CD4-positive, alpha-beta T cell treated with Interleukin-4 for 1 hour (primary cell): ENCODE measurements around the gene FBXO24.
"Not testable (repeated sequence)": the region's sequence is repeated elsewhere in the genome, so short reads cannot be mapped to it uniquely, and the experiment has no call there.

Source experiments
- DNase-seq, 2 donors: peaks; one replicate each; pipeline ENCODE4 v3.0.0-alpha.2; 2020 to 2022

Gene FBXO24

DNA sequence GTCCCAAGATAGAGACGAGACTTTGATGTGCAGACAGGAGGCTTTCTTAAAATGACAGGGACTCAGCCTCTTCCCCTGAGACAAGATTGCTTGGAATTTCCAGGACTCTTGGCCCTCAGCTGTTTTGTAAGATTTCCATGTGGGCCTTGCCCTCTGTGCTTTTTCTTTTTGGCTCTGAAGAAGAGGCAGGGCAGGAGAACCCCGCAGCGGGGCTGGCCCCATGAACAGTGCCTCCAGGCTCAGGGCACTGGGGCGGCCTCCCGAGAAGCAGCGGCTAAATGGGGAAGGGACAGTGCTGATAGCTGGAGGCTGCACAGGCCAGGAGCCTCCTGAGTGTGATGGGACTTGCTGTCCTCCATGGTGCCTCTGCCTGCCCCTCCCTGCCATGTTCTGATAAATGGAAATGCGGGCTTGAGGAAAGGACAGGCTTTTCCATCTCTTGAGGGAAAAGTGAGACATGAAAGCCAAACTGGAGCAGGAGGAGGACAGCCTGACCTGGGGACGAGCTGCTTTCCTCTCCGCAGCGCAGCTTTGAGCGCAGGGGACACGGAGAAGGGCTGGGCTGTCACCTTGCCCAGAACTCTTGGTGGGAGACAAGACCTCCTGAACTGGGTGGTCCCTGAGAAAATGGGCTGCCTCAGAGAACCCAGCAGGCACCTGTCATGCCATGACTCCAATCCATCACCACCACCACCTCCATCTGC is 24.5 kb upstream of the FBXO24 start:
- DNase-seq: no peak

DNA sequence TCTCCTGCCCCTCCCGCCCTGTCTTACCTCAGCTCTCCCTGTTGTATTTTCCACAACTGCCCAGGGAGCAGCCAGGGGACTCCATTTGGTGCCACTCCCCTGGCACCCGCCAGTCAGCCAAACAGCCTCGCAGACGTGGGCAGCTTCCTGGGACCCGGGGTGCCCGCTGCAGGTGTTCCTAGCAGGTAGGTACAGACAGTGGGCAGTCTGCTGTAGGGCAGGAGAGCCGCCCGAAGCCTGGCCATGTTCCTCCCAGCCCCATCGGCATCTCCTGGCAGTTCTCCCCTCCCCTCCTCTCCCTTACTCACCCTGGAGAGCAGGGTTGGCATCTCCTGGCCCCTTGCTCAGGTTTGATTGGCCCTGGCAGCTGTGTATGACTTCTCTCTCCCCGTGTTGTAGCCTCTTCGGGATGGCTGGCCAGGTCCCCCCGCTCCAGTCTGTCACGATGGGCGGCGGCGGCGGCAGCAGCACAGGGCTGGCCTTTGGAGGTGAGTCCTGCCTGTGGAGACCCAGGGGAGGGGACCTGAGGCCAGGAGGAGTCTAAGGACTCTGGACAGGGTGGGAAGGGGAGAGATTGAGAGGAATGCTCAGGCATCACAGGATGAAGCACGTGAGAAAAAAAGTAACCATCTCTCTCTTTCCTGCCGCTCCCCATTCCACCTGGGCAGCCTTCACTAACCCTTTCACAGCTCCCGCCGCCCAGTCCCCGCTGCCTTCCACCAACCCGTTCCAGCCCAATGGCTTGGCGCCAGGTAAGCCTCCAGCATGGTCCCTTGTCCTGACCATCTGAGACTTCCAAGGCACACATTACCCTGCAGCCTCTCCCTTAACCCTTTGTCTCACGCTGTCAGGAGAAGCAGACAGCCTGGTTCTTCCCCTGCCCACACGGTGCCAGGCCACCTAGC is 23.7 kb upstream of the FBXO24 start:
- DNase-seq: no peak

DNA sequence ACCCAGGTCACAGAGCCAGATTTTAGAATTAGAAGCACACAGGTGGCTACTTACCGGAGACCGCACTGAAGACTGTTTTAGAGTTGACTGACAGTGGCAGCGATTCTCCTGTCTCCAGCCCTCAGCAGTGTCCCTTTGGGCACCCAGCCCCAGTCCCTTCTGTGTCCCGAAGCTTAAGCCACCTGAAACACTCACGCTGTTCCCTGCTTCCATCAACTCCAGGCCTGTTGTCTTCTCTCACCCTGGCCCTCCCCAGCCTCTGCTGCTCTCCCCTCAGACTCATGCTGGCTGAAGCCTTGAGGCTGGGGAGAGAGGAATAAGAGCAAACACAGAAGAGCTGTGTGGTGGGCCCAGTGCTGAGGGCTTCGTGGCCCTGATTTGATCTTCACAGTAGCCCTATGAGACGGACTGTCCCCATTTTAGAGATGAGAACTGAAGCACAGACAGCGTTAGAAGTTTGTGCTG is 23.0 kb upstream of the FBXO24 start:
- no peak for DNase-seq

DNA sequence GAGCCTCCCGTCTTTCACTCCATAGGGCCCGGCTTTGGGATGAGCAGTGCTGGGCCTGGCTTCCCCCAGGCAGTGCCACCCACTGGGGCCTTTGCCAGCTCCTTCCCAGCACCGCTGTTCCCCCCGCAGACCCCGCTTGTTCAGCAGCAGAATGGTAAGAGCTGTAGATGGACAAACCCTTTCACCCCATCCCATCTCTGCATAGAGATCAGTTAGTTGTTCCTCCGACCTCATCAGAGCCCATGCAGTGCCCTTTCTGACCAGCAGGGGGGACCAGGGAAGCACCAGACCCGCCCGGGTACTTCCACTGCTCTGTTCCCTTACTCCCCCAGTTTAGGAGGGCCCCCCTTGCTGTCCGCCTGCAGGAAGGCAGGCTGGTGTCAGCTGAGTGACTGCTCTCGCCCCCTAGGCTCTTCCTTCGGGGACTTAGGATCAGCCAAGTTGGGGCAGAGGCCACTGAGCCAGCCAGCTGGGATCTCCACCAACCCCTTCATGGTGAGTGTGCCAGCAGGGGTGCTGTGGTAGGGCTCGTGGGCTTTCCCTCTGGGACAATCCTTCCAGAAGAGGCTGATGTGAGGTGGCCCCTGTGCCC is 22.2 kb upstream of the FBXO24 start:
- peak; percentile 80 to 86 for DNase-seq

DNA sequence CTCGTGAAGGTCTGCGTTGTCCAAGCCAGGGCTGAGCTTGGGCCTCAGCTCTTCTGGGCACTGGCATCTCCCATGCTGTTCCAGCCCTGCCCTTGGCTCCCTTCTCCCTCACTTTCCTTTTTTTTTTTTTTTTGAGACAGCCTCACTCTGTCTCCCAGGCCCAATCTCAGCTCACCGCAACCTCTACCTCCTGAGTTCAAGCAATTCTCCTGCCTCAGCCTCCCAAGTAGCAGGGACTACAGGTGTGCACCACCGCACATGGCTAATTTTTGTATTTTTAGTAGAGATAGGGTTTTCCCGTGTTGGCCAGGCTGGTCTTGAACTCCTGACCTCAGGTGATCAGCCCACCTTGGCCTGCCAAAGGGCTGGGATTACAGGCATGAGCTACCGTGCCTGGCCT is 21.7 kb upstream of the FBXO24 start:
- DNase-seq: not testable (repeated sequence)

DNA sequence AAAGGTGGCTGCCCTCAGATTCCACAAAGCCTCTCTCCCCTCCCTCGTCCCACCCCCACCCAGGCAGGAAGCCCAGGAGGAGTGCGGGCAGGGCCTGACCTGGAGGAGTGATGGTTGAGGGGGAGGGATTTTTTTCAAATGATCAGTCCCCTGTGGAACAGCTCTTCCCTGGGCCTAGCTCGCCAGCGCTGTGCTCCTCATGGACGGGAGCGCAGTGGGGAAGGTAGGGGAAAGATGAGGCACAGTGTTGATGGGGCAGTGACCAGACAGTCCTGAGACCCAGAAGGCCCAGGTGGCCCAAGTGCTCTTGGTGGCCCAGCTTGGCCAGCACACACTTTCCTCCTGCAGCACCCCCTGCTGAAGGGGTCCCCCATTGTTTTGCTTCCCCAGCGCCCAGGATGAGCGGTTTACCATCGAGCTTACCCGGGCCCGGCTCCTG is 21.0 kb upstream of the FBXO24 start:
- no peak for DNase-seq

DNA sequence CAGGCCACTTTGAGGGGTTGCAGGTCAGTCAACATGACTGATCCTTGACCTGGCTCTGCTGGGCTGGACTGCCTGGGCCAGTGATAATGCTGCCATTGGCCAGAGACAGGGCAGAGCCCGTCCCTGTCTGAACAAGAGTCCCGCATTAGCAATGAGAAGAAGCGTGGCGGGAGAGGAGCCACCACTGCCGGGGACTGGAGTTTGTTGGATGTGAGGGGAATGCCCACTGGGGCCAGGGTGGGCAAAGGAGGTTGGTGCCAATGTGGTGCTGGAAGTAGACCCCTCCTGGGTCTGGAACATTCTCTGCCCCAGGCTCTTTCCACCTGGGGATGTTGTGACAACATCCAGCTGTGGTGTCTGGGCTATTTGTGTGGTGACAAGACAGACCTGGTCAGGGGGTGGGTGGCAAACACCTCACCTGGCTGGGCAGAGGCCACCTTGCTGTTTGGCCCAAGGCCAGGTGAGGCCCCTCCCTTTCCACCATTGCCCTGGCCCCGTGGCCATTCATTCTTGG is 20.1 kb upstream of the FBXO24 start:
- DNase-seq: no peak

DNA sequence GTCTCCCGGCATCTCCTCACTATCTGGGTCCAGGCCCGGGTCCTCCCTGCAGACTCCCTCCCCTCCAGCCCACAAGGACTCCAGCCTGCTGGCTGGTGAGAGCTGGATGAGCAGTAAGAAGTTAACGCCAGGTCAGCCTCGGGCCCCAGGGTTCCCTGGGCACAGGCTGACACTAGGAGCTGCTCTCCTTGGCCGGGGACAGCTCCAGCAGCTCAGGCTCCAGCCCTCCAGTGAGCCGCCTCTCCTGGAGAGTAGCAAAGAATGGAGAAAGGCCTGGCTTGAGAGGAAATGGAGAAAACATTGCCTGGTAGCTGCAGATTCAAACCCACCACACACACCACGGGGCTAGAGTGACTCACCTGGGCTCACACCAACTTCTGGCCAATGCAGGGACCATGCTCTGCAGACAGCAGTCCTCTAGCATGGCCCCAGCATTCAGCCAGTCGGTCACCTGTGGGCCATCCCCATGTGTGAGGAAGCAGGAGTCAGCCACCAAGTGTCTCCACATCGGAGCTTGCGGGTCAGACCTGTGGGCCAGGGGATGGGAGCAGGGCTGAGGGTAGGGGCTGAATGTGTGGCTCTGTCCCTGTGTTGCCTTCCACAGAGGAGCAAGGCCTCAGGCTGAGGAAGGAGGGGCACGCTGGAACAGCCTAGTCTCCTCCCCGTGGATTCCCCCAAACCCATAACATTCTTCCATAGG is 18.9 kb upstream of the FBXO24 start:
- no peak for DNase-seq

DNA sequence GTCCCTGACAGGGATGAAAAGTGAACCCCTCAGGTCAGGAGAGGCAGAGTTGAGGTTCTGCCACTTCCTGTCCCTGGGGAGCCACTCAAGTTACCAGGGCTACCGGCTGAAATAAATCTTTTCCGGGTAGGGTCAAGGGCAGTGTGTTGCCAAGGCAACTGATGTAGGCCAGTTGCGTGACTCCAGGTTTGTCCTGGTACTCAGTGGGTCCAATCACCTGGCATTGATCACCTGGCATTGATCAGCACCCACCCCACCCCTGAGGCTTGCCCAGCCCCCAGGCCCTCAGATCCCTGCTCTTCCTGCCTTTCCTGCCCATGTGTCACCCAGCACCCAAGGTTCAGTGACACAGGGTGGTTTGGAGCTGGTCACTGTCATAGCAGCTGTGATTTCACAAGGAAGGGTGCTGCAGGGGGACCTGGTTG is 18.4 kb upstream of the FBXO24 start:
- DNase-seq: no peak

DNA sequence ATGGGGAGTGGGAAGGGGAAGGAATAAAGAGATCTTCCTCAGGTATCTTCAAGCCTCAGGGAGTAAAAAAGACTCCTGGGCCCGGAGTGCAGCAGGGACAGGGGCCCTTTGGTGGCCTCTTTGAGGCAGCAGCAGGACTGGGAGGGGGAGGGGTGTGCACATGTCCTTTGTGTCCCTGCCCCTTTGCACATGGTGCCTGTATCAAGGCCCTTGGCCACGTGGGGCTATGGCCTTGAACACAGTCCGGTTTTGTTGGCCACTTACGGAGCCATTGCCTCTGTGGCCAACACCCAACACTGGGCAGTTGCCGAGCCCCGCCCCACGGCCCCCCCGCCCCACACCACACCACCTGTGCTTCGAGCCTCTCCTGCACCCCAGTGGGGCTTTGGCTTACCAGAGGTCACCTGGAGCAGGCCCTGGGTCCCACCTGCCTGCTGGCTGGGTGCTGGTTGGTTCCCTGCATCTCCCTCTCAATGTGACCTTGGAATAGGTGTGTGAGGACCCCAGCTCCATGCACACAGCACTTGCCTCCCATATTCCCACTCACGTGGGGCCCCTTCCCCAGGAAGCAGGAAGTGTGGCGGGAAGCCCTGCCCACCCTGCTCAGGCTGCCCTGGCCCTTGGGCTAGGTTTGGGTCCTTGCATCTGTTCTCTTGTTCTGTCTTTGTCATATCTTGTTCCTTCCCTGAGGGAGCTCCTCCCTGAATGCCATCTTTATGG is 17.8 kb upstream of the FBXO24 start:
- no peak for DNase-seq

DNA sequence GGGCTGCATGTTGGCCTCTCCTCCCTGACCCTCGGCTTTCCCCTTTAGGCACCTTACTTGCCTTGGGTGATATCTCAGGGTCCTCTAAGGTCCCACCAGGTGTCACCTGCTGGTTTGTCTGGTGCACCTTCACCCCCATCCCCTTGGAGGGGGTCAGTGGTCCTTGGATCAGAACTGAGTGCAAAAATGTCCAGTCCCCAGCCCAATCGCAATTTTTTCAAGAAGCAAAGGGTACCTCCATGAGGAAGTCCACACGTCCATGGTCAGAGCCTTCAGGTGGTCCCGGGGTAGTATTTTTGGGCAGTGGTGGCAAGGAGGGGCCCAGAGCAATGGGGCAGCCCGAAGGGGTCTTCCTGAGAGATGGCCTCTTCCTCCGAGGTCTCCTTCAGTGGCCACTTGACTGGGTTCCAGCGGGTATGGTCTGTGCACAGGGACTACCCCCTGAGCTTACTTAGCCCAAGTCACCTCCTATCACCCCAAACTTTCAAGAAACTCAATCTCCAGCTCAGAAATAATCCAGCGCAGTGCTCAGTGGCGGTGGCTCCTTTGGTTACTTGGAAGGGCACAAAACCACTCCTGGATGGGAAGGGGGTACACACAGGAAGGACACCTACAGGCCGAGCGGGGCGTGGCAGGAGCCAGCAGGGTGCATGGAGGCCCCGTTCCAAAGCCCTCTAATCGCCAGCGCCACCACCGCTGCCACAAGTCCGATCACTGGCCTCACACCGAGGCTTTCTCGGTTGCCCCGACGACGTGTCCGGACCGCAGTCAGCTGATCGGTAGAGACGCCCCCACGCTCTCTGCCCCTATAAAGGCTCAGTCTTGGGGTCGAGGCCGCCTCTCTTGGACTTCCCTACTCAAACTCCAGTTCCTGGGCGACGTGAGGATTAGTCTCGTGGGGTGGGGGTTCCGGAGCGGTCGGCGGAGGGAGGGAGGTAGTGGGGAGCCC is 17.0 kb upstream of the FBXO24 start:
- peak; percentile 49 to 61 for DNase-seq

DNA sequence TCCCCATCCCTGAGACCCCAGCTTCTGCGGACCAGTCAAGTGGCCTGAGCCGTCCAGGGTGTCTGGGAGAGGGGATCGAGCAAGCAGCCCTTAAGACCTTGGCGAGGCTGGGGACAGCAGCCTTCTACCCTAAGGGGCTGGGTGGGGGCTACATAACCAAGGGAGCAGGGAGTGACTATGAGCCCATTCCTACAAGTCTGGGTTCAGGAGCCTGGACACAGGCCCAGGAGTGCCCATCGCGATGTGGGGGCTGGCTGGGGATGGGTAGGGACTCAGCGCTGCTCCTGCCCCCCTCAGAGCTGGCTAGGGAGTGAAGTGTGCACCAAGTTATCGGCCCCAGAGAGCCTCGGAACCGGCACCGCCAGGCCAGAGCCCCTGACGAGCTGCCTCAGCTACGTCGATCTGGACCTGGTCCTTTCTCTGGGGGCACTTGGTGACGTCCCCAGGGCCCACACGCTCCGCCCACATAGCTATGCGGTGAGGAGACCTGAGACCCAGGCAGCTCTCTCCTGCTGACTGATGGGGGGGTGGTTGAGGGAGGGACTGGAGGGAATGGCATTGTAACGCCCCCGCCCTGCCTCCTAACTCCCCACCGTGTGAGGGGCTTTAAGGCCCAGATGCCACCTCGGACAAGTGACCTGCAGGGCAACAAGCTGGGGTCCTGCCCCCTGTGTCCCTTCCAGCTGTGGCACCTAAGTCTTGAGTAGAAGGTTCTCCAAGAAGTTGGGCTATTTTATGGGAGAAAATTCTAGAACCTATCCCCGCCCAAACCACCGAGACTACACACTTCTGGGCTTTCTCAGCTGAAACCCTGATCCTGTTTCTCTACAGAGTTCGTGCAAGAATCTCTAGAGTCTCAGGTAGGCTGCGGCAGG is 14.9 kb upstream of the FBXO24 start:
- DNase-seq: no peak

DNA sequence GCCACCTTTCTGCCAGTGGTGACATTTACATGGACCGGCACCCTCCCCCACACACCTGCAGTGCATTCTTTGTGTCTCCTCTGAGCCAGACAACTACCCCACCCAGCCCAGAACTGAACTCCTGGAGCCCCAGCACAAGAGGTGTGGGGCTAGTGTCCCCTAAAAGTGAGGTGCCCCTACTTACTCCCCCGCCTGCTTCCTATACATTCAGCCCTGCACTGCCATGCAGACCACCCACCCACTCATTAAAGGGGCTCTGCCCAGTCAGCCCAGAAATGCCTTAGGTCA is 14.4 kb upstream of the FBXO24 start:
- no peak for DNase-seq

DNA sequence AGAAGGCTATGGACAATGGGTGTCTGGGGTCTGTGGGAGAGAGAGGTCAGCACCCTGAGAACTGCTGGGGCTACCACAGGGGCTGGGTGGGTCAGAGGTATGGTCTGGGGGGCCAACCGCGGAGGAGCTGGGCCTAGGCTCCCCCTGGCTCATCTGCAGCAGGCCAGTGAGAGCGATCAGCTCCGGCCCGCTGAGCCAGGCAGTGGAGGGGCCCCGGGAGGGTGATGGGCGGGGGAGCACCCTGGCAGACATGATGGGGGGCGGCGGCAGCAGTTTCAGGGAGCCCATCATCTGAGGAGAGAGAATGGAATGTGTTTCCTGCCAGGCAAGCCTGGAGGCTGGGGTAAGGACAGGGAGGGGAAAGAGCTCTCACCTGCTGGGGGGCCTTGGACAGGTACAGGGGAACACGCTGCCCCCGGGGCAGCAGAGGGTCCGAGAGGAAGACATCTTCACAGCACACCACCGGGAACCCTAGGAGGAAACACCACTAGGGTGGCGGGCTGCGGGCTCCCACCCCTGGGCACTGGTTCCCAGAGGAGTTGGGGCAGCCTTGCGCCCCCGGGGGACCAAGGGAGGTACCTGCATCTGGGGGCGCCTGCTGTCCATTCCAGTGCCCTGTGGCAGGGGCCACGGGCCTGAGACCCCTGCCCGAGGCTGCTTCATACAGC is 13.7 kb upstream of the FBXO24 start:
- no peak for DNase-seq

DNA sequence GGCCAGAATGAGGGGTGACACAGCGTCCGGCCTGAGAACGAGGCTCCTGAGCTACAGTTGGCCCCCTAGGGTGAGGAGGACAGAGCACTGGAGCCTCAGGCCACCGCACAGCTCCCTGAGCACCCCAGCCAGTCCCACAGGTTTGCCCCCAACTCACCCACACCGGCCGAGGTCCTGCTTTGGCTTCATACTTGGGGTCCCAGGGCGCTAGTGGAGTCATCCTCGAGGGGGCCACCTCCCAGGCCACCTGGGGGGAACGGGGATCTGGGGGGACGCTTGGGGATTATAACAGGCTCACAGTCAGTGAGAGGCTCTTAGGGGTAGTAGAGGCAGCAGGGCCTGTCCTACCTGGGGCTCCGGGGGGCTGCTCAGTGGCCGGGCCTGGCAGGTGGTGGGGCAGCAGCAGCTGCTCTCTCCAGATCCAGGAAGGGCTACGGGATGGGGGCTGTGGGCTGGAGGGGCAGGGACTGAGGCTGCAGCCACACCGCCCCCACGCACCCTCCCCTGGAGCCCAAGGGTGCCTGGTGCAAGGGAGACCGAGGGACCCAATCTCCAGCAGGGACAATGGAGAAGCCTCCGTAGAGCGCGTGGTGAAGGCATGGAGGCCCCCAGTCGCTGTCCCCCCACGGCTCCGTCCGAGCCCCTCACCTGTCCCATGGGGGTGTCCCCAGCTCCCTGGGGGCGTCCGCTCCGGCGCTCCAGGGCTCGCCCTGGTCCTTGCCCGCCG is 13.0 kb upstream of the FBXO24 start:
- DNase-seq: no peak

DNA sequence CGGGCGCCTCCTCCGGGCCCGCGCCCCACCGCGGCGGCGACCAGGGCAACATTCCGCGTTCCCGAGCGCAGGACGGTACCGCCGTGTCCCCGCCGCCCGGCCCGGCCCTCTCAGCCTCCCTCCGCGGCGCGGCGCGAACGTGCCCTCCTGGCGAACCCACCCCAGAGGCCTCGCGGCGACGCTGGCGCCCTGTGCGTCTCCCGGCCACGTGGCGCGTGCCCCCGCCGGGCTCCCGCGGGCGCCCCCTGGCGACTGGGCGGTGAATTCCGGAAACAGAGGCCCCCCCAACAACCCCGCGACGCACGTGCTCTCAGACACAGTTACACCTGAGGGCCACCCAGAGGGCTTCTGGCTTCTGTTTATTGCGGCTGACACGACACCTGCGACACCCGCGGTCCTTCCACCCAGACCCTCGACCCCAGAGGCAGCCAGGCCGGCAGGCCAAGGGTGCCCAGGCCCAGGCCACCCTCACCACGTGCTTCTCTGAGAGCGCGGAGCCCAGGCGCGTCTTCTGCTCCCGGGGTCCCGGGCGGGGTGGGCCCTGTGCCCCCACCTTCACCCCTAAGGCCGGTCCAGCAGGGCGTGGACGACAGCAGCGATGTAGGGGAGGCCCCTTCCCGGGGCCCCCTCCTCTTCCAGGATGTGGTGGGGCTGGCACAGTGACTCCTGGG is 12.3 kb upstream of the FBXO24 start, which contains the start of gene SAP25:
Gene SAP25 (minus strand): TSS at position 210 of the 671 bp plus-strand sequence. CDS start 158 bp downstream, at position 52.
- DNase-seq: no peak

DNA sequence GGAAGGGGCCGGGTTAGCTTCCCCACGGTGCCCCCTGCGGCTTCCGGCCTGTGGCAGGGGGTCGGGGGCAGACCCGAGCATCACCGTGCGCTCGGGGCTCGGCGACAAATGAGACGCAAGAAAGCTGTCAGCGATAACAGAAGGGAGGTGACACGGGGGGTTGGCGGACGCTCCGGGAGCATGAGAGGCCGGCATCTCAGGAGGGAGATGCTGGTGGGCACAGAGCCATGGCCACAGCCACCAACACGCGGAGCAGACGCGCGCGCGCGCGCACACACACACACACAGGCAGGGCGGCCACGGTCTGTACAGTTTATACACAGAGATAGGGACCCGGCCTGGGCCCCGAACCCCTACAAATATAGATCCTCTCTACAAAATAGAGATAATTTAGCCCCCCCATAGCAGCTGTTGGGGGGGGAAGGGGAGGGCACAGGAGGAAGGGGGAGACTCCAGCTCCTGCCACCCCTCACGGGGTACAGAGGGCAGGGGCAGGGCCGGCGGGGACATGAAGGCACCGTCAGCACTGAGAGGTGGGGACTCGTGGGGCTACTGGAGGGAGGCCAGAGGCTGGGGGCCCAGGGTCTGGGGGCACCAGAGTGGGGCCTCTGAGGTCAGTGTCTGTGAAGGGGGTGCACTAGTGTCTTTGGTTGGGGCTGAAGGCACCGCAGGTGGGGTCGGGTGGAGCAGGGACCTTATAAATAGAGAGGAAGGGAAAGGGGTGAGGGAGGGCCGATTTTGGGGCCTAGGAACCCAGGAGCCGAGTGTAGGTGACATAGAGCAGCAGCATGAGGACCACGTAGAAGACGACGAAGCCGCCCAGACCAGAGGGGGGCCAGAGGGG is 11.5 kb upstream of the FBXO24 start:
- no peak for DNase-seq
